Measurements from ENCODE around the gene SLC66A2. TPM values are rescaled to one million over a fixed set of nuclear protein-coding genes. Genes with fewer than 3 reads are reported as not detected.
"Not testable (repeated sequence)": the region's sequence is repeated elsewhere in the genome, so short reads cannot be mapped to it uniquely, and the experiment has no call there.

SLC66A2 gene
- 100 to 1,000 TPM in 1 of 4 donors, 10 to 100 TPM in 3; 65.6 to 112 (median 75.3) TPM for total RNA-seq

- H3K4me3 ChIP-seq (ENCODE audit: low read depth, poor library complexity, severe bottlenecking): peak within 1 kb of the TSS; percentile 84
- TF ChIP-seq, protein P1, sequence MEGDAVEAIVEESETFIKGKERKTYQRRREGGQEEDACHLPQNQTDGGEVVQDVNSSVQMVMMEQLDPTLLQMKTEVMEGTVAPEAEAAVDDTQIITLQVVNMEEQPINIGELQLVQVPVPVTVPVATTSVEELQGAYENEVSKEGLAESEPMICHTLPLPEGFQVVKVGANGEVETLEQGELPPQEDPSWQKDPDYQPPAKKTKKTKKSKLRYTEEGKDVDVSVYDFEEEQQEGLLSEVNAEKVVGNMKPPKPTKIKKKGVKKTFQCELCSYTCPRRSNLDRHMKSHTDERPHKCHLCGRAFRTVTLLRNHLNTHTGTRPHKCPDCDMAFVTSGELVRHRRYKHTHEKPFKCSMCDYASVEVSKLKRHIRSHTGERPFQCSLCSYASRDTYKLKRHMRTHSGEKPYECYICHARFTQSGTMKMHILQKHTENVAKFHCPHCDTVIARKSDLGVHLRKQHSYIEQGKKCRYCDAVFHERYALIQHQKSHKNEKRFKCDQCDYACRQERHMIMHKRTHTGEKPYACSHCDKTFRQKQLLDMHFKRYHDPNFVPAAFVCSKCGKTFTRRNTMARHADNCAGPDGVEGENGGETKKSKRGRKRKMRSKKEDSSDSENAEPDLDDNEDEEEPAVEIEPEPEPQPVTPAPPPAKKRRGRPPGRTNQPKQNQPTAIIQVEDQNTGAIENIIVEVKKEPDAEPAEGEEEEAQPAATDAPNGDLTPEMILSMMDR (IDR thresholded peaks at IDR 0.05): no peak
- no peak for TF ChIP-seq POLR2A (IDR thresholded peaks at IDR 0.05)
- intact Hi-C loops (cut with DNase I; ENCODE audit: low total_unique reads): loop anchor here (2.0 kb wide), 1 partner anchor 37 kb away; the partner anchor contains the start of gene TXNL4A
- 0 to 1% methylated on average over 43 to 75 of the region's 126 CpGs for WGBS, 2 donors
- peak; percentile 90 to 98 for DNase-seq (ENCODE audit: low spot score in 2 of 2)
Observed at GRCh38 chr18:79951545-79952455, at the start of gene SLC66A2. Gene SLC66A2 (minus strand): TSS chr18:79951653. CDS start chr18:79950926, 727 bp downstream.

DNA sequence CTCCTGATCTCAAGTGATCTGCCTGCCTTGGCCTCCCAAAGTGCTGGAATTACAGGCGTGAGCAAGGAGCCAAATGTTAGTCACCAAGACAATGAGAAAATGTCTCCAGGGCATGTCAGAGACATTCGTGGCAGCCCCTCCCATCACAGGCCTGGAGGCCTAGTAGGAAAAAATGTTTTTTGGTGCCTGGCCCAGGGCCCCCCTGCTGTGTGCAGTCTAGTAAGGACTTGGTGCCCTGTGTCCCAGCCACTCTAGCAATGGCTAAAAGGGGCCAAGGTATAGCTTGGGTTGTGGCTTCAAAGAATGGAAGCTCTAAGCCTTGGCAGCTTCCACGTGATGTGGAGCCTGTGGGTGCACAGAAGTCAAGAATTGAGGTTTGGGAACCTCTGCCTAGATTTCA, 49.4 kb upstream of the SLC66A2 start:
- WGBS, 2 donors: 67 to 72% methylated on average over 3 of the region's 3 CpGs
- intact Hi-C loops (cut with DNase I; ENCODE audit: low total_unique reads): no loop called here
- H3K4me3 ChIP-seq (ENCODE audit: low read depth, poor library complexity, severe bottlenecking): no peak overlapping the region
- TF ChIP-seq, protein P1 (IDR thresholded peaks at IDR 0.05): no peak
- TF ChIP-seq POLR2A (IDR thresholded peaks at IDR 0.05): no peak
- DNase-seq (ENCODE audit: low spot score in 2 of 2): peak in 1 of 2 donors; percentile 56

DNA sequence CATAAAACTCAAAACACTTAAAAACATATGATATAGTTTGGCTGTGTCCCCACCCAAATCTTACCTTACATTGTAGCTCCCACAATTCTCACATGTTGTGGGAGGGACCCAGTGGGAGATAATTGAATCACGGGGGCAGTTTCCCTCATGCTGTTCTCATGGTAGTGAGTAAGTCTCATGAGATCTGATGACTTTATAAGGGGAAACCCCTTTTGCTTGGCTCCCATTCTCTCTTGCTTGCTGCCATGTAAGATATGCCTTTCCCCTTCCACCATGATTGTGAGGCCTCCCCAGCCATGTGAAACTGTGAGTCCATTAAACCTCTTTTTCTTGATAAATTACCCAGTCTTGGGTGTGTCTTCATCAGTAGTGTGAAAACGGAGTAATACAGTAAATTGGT, 48.2 kb upstream of the SLC66A2 start:
- WGBS, 2 donors: 80 to 86% methylated on average over 2 of the region's 2 CpGs
- H3K4me3 ChIP-seq (ENCODE audit: low read depth, poor library complexity, severe bottlenecking); DNase-seq (ENCODE audit: low spot score in 2 of 2); intact Hi-C loops (cut with DNase I; ENCODE audit: low total_unique reads): not testable (repeated sequence)

GRCh38 chr18:79991494-79991893, 40.0 kb upstream of the SLC66A2 start:
- no peak for DNase-seq (ENCODE audit: low spot score in 2 of 2)
- WGBS, 2 donors: 75 to 80% methylated on average over 2 of the region's 2 CpGs
- TF ChIP-seq POLR2A (IDR thresholded peaks at IDR 0.05): no peak
- TF ChIP-seq, protein P1 (IDR thresholded peaks at IDR 0.05): no peak
- no peak overlapping the region for H3K4me3 ChIP-seq (ENCODE audit: low read depth, poor library complexity, severe bottlenecking)
- intact Hi-C loops (cut with DNase I; ENCODE audit: low total_unique reads): loop anchor here (5.0 kb wide), 1 partner anchor 1094 kb away; no protein-coding TSS in a partner anchor

DNA sequence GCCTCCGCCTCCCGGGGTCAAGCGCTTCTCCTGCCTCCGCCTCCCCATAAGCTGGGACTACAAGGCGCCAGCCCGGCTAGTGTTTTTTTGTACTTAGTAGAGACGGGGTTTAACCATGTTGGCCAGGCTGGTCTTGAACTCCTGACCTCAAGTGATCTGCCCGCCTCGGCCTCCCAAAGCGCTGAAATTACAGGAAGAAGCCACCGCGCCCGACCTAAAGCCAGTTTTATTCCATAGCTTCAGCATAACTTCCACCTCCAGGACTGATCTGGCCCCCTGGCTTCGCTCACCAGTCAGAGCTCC, 37.7 kb upstream of the SLC66A2 start:
- no peak for DNase-seq (ENCODE audit: low spot score in 2 of 2)
- H3K4me3 ChIP-seq (ENCODE audit: low read depth, poor library complexity, severe bottlenecking): no peak overlapping the region
- no peak for TF ChIP-seq POLR2A (IDR thresholded peaks at IDR 0.05)
- TF ChIP-seq, protein P1 (IDR thresholded peaks at IDR 0.05): no peak
- intact Hi-C loops (cut with DNase I; ENCODE audit: low total_unique reads): loop anchor here (2.0 kb wide), 1 partner anchor 38 kb away; the partner anchor contains the start of gene SLC66A2
- 45 to 50% methylated on average over 14 of the region's 14 CpGs for WGBS, 2 donors

- intact Hi-C loops (cut with DNase I; ENCODE audit: low total_unique reads): loop anchor here (2.0 kb wide), 1 partner anchor 38 kb away; the partner anchor contains the start of gene SLC66A2
- TF ChIP-seq POLR2A (IDR thresholded peaks at IDR 0.05): peak in 1 of 2 donors; percentile 71
- TF ChIP-seq, protein P1 (IDR thresholded peaks at IDR 0.05): no peak
- peak; percentile 77 to 96 for DNase-seq (ENCODE audit: low spot score in 2 of 2)
- peak within 1 kb of the TSS; percentile 78 for H3K4me3 ChIP-seq (ENCODE audit: low read depth, poor library complexity, severe bottlenecking)
- 0 to 1% methylated on average over 39 to 52 of the region's 71 CpGs for WGBS, 2 donors
Observed at GRCh38 chr18:79988451-79989194, 37.2 kb upstream of the SLC66A2 start, which contains the start of gene TXNL4A. Gene TXNL4A (minus strand): TSS chr18:79988563. CDS start chr18:79988392, 171 bp downstream.

Data from lower leg skin (tissue), 4 donors.